BE2C (cell line): ENCODE data around the gene JARID2.

Experiments used
- DNase-seq: peaks from one replicate; pipeline ENCODE4 v3.0.0-alpha.2; 2020
- H3K27me3 ChIP-seq: fragments of 250-450 bp; sonication (Bioruptor Pico); 2 replicates; pipeline ENCODE4 v1.5.1; 2020; ENCODE audit warnings: mild to moderate bottlenecking
- H3K36me3 ChIP-seq: fragments of 250-450 bp; sonication (Bioruptor Pico); 2 replicates; pipeline ENCODE4 v1.5.1; 2020; ENCODE audit warnings: mild to moderate bottlenecking
- H3K4me1 ChIP-seq: fragments of 250-450 bp; sonication (Bioruptor Pico); 2 replicates; pipeline ENCODE4 v1.5.1; 2020
- H3K4me3 ChIP-seq: 2 replicates; pipeline ENCODE4 v1.5.1; 2011; ENCODE audit warnings: low read depth, low read length
- H3K9me3 ChIP-seq: fragments of 250-450 bp; sonication (Bioruptor Pico); 2 replicates; pipeline ENCODE4 v1.5.1; 2020
- CTCF ChIP-seq: IDR thresholded peaks from 2 replicates; pipeline ENCODE4 v1.5.1; 2012; ENCODE audit warnings: mild to moderate bottlenecking, low read depth, low read length

The JARID2 gene

GRCh38 chr6:15519681-15520080 lies 273.8 kb downstream of the JARID2 start:
- Histone ChIP-seq H3K9me3 (no peaks in the 10 kb centered on the region), H3K4me3 (no peak overlapping the region), H3K36me3 (peaks cover 46% of the 10 kb centered on the region), H3K27me3 (no peaks in the 10 kb centered on the region), H3K4me1 (no peaks in the 10 kb centered on the region)
- TF ChIP-seq CTCF: no peak
- DNase-seq: no peak

GRCh38 chr6:15520626-15521203 lies 274.8 kb downstream of the JARID2 start:
- Histone ChIP-seq H3K9me3 (no peaks in the 10 kb centered on the region), H3K27me3 (no peaks in the 10 kb centered on the region), H3K4me3 (no peak overlapping the region), H3K4me1 (no peaks in the 10 kb centered on the region), H3K36me3 (peaks cover 44% of the 10 kb centered on the region)
- DNase-seq: no peak
- TF ChIP-seq CTCF: no peak

GRCh38 chr6:15521582-15521981 lies 275.7 kb downstream of the JARID2 start:
- Histone ChIP-seq H3K4me1 (no peaks in the 10 kb centered on the region), H3K4me3 (no peak overlapping the region), H3K36me3 (peaks cover 44% of the 10 kb centered on the region), H3K9me3 (no peaks in the 10 kb centered on the region), H3K27me3 (no peaks in the 10 kb centered on the region)
- DNase-seq: no peak
- TF ChIP-seq CTCF: no peak

GRCh38 chr6:15522026-15522425 lies 276.2 kb downstream of the JARID2 start:
- Histone ChIP-seq H3K4me1 (no peaks in the 10 kb centered on the region), H3K9me3 (no peaks in the 10 kb centered on the region), H3K27me3 (no peaks in the 10 kb centered on the region), H3K36me3 (peaks cover 41% of the 10 kb centered on the region), H3K4me3 (no peak overlapping the region)
- no peak for TF ChIP-seq CTCF
- no peak for DNase-seq

- Histone ChIP-seq H3K9me3 (no peaks in the 10 kb centered on the region), H3K4me3 (no peak overlapping the region), H3K27me3 (no peaks in the 10 kb centered on the region), H3K36me3 (peaks cover 40% of the 10 kb centered on the region), H3K4me1 (no peaks in the 10 kb centered on the region)
- no peak for TF ChIP-seq CTCF
- DNase-seq: no peak
These were observed 276.6 kb downstream of the JARID2 start for GRCh38 chr6:15522427-15522826.

GRCh38 chr6:15522856-15523529 lies 277.1 kb downstream of the JARID2 start:
- Histone ChIP-seq H3K27me3 (no peaks in the 10 kb centered on the region), H3K4me1 (no peaks in the 10 kb centered on the region), H3K36me3 (peaks cover 35% of the 10 kb centered on the region), H3K9me3 (no peaks in the 10 kb centered on the region), H3K4me3 (no peak overlapping the region)
- no peak for TF ChIP-seq CTCF
- DNase-seq: no peak
